GM12872 (cell line): ENCODE measurements around the gene TEKT3.

Experiments
- TF ChIP-seq, protein P1 (sequence below): IDR thresholded peaks from 3 replicates; pipeline ENCODE4 v1.5.1; 2011; ENCODE audit warnings: low read depth, mild to moderate bottlenecking, low read length, moderate library complexity; ENCODE audit not compliant: insufficient read depth

Gene TEKT3

DNA sequence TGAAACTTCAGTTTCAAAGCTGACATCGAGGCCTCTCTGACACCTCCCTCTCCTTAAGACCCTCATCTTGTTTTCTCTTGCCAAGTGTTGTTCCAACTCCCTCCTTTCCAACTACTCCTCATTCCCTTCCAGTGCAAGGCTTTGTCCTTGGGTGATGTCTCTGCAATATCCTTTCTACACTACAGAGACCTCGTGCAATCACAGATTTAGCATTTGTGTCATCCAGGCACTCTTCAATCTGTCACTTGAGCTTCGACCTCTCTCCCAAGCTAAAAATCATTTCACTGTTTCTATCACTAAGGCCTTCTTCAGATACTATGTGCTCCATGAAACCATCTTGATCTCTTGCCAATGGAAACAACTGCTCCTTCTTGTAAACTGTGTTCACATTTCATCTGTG lies 31.6 kb downstream of the TEKT3 start:
- TF ChIP-seq, protein P1, sequence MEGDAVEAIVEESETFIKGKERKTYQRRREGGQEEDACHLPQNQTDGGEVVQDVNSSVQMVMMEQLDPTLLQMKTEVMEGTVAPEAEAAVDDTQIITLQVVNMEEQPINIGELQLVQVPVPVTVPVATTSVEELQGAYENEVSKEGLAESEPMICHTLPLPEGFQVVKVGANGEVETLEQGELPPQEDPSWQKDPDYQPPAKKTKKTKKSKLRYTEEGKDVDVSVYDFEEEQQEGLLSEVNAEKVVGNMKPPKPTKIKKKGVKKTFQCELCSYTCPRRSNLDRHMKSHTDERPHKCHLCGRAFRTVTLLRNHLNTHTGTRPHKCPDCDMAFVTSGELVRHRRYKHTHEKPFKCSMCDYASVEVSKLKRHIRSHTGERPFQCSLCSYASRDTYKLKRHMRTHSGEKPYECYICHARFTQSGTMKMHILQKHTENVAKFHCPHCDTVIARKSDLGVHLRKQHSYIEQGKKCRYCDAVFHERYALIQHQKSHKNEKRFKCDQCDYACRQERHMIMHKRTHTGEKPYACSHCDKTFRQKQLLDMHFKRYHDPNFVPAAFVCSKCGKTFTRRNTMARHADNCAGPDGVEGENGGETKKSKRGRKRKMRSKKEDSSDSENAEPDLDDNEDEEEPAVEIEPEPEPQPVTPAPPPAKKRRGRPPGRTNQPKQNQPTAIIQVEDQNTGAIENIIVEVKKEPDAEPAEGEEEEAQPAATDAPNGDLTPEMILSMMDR: no peak

DNA sequence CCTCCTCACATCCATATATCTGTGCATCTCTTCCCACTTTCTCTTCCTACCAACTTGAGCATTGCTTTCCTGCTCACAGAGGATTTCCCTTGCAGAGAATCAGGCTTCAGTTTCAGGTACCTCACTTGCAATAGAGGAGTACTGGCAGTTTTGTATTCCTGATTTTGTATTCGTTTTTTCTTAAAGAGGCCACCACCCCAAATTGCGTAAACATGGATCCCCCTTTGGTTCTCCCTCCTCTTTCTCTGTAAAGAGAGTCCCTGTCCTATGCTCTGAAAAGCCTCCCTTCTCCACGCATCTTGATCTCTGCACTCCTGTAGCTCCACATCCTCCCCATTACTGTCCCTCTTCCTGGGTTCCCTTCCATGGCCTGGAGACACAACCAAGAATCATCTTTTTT lies 32.2 kb downstream of the TEKT3 start:
- TF ChIP-seq, protein P1: no peak

DNA sequence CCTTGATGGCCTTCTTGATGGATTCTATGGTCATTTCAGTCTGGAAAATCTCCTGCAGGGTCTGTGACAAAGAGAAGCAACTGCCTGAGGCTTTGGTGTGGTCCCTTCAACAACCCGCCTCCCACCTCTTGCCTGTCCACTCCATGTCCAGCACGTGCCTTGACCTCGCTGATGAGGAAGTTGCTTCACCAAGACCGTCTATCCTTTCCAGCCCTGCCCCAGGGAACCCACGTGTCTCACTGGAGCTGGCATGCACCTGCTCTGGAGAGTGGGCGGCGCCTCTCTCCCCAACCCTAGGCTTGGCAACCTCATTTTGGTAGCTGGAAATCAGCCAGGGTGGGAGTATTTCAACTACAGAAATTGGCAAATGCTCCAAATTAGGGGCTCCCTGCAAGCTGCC lies 32.6 kb downstream of the TEKT3 start:
- TF ChIP-seq, protein P1: no peak

DNA sequence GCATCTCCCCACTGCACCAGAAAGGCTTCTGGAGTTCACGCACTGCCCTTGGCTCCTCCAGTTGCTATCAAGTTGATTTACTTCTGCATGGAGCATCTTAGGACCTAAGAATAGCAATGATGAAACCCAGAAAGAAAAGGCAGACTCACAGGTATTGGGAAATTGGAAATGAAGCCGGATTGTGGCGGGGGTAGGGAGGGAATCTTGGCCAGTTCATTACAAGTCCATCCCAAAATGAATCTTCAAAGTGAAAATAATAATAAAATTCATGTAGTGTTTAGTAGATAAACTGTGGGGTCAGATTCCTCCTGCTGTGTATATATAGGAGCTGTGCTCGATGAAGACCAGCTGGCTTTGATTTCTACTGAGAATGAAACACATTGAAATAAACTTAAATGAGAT lies 33.7 kb downstream of the TEKT3 start:
- TF ChIP-seq, protein P1: no peak

DNA sequence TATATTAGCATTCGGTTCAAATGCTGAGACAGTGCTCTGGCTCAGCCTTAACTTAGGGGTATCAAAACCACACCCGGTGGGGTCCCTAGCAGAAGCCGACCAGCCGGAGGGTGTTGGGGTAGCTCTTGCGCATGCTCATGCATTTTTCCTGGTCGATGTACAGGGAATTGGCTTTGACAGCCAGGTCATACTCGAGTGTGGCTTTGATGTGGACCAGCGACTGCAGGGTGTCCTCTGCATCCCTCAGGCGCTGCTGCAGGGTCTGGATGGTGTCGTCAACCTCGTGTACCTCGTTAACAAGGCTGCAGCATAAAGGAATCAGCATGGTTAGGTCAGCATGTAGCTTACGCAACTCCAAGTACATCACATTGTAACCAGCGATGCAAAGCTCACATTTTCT lies 37.5 kb downstream of the TEKT3 start:
- TF ChIP-seq, protein P1: no peak

DNA sequence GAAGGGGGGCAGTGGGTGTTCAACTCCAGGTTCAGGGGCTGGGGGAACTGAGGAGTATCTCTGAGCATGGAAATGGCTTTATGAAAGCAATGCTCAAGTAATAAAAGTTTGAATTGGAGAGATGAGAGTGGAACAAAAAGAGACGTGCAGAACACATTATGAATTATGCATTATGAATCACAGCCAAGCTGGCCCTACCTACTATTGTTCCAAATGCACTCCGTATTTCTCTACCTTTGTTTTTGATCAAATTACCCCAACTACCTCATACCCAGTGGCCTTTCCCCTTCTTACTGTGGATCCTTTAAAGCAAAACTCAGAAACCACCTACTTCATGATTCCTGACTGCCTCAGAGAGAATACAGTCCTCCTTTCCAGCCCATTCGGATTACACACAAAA lies 38.1 kb downstream of the TEKT3 start:
- TF ChIP-seq, protein P1: no peak

DNA sequence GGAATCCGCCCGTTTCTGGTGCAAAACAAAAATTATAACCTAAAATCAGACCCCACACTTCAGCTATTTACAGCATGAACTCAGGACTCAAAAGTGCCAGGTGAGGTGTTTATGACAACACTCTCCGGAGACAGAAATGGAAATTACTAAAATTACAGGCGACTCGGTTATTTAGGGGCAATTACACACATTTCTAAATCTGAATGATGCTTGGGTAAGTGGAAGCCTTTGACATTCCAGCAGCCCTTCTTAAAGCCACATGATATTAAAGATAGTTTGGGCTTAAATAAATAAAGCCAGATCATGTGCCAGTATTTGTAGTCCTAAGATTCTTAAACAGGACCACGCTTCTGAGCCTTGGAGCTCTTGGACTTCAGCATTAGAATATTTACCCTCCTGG lies 39.6 kb downstream of the TEKT3 start:
- TF ChIP-seq, protein P1: no peak

DNA sequence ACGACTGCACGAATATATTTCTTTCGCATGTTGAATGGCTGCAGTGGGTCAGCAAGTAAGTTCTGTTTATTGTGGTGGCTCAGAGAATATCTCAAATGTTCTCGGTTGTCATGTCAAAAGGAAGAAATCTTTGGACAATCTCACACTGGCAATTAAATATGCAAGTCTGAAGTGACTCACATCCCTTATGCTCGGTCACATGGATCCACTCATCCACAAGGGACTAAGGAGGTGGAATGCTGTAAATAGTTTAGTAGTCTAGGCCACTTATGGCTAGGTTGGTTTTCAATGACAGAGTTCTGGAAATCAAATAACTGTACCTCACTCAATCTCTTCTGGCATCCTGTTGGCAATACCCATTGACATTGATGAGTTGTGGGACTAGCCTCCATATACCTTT lies 43.2 kb downstream of the TEKT3 start:
- TF ChIP-seq, protein P1: no peak
